HG03378 (cell line): ENCODE data around the gene SFR1.

ENCODE experiments used
- ATAC-seq: cut with Tn5 transposase; IDR thresholded peaks from one replicate; pipeline ENCODE4 v1.9.1; 2021; ENCODE audit warnings: mild to moderate bottlenecking, moderate library complexity; ENCODE audit not compliant: unreplicated experiment

SFR1 gene

GRCh38 chr10:104104418-104104817, 17.6 kb upstream of the SFR1 start:
- ATAC-seq, result no peak

GRCh38 chr10:104104926-104105325, 17.0 kb upstream of the SFR1 start:
- ATAC-seq, result no peak

GRCh38 chr10:104109908-104110662, 11.9 kb upstream of the SFR1 start:
- peak; percentile 97 for ATAC-seq

GRCh38 chr10:104113376-104113956, 8.5 kb upstream of the SFR1 start:
- ATAC-seq, result no peak

- no peak for ATAC-seq
These were observed 4.1 kb upstream of the SFR1 start for GRCh38 chr10:104117839-104118323.

GRCh38 chr10:104119996-104120395, 2.0 kb upstream of the SFR1 start:
- ATAC-seq, result no peak

- no peak for ATAC-seq
These were observed 1.5 kb upstream of the SFR1 start for GRCh38 chr10:104120512-104120902.

GRCh38 chr10:104120903-104121484, 977 bp upstream of the SFR1 start:
- ATAC-seq, result peak; percentile 58

- no peak for ATAC-seq
These were observed 495 bp downstream of the SFR1 start for GRCh38 chr10:104122225-104123107.

GRCh38 chr10:104123397-104123796, 1.4 kb downstream of the SFR1 start:
- ATAC-seq, result no peak

- ATAC-seq, result no peak
These were observed 5.4 kb downstream of the SFR1 start for GRCh38 chr10:104127411-104127810.

GRCh38 chr10:104128214-104128613, 6.2 kb downstream of the SFR1 start:
- ATAC-seq, result no peak

GRCh38 chr10:104130041-104130440, 8.1 kb downstream of the SFR1 start:
- no peak for ATAC-seq

GRCh38 chr10:104138131-104138530, 16.2 kb downstream of the SFR1 start:
- ATAC-seq, result no peak

- ATAC-seq, result no peak
These were observed 17.2 kb downstream of the SFR1 start for GRCh38 chr10:104139221-104139620.

GRCh38 chr10:104142081-104142480, 20.1 kb downstream of the SFR1 start:
- ATAC-seq, result no peak

- ATAC-seq, result no peak
These were observed 21.9 kb downstream of the SFR1 start for GRCh38 chr10:104143829-104144228.

- ATAC-seq, result no peak
These were observed 23.0 kb downstream of the SFR1 start for GRCh38 chr10:104144931-104145330.

- ATAC-seq, result no peak
These were observed 24.9 kb downstream of the SFR1 start for GRCh38 chr10:104146882-104147281.

GRCh38 chr10:104150139-104150538, 28.2 kb downstream of the SFR1 start:
- ATAC-seq, result no peak

GRCh38 chr10:104151737-104152136, 29.8 kb downstream of the SFR1 start:
- no peak for ATAC-seq
